ENCODE results near the gene ASTN2.
A peak's percentile ranks its signal among the peaks of the same experiment; 100 is the strongest.

ASTN2 gene

GRCh38 chr9:116668970-116669695, 745.7 kb downstream of the ASTN2 start:
- no peak for DNase-seq (ENCODE audit: low spot score)

GRCh38 chr9:116663581-116663980, 751.3 kb downstream of the ASTN2 start:
- DNase-seq (ENCODE audit: low spot score), result no peak

- DNase-seq (ENCODE audit: low spot score), result no peak
Observed at GRCh38 chr9:116662646-116663310, 752.1 kb downstream of the ASTN2 start.

- peak; percentile 85 for DNase-seq (ENCODE audit: low spot score)
Observed at GRCh38 chr9:116661037-116661954, 753.6 kb downstream of the ASTN2 start.

- no peak for DNase-seq (ENCODE audit: low spot score)
Observed at GRCh38 chr9:116658265-116658664, 756.6 kb downstream of the ASTN2 start.

- no peak for DNase-seq (ENCODE audit: low spot score)
Observed at GRCh38 chr9:116656977-116657376, 757.9 kb downstream of the ASTN2 start.

GRCh38 chr9:116656501-116656971, 758.3 kb downstream of the ASTN2 start:
- no peak for DNase-seq (ENCODE audit: low spot score)

GRCh38 chr9:116654059-116654355, 760.9 kb downstream of the ASTN2 start:
- DNase-seq (ENCODE audit: low spot score), result no peak

- DNase-seq (ENCODE audit: low spot score), result no peak
Observed at GRCh38 chr9:116653348-116654058, 761.4 kb downstream of the ASTN2 start.

- no peak for DNase-seq (ENCODE audit: low spot score)
Observed at GRCh38 chr9:116647515-116647809, 767.4 kb downstream of the ASTN2 start.

- peak; percentile 59 for DNase-seq (ENCODE audit: low spot score)
Observed at GRCh38 chr9:116646661-116647514, 768.0 kb downstream of the ASTN2 start.

GRCh38 chr9:116644091-116644688, 770.7 kb downstream of the ASTN2 start:
- DNase-seq (ENCODE audit: low spot score), result no peak

- no peak for DNase-seq (ENCODE audit: low spot score)
Observed at GRCh38 chr9:116643691-116644090, 771.2 kb downstream of the ASTN2 start.

- no peak for DNase-seq (ENCODE audit: low spot score)
Observed at GRCh38 chr9:116641292-116642059, 773.4 kb downstream of the ASTN2 start.

GRCh38 chr9:116639251-116639741, 775.6 kb downstream of the ASTN2 start:
- no peak for DNase-seq (ENCODE audit: low spot score)

GRCh38 chr9:116635908-116636307, 778.9 kb downstream of the ASTN2 start:
- DNase-seq (ENCODE audit: low spot score), result no peak

- DNase-seq (ENCODE audit: low spot score), result peak; percentile 23
Observed at GRCh38 chr9:116632990-116633838, 781.6 kb downstream of the ASTN2 start.

GRCh38 chr9:116629634-116630033, 785.2 kb downstream of the ASTN2 start:
- no peak for DNase-seq (ENCODE audit: low spot score)

- DNase-seq (ENCODE audit: low spot score), result no peak
Observed at GRCh38 chr9:116628716-116629115, 786.1 kb downstream of the ASTN2 start.

All from RKO (cell line).